HG03432 (cell line): ENCODE results near the gene MYCN.

Source experiments
- ATAC-seq: cut with Tn5 transposase; IDR thresholded peaks from one replicate; pipeline ENCODE4 v1.9.1; 2021; ENCODE audit warnings: mild to moderate bottlenecking, moderate library complexity; ENCODE audit not compliant: unreplicated experiment

MYCN gene

GRCh38 chr2:15992457-15993231 lies 52.3 kb downstream of the MYCN start:
- ATAC-seq: no peak

GRCh38 chr2:15993232-15993610 lies 52.9 kb downstream of the MYCN start:
- no peak for ATAC-seq

GRCh38 chr2:15993666-15994065 lies 53.3 kb downstream of the MYCN start:
- ATAC-seq: no peak

- no peak for ATAC-seq
Observed at GRCh38 chr2:15995603-15996002, 55.3 kb downstream of the MYCN start.
